NCI-H510A (cell line): ENCODE measurements around the gene SFT2D3.
A peak's percentile ranks its signal among the peaks of the same experiment; 100 is the strongest.

ENCODE experiments used
- DNase-seq: peaks from one replicate; lab custom pipeline; 2025; lab: John Stamatoyannopoulos, UW

The SFT2D3 gene

DNA sequence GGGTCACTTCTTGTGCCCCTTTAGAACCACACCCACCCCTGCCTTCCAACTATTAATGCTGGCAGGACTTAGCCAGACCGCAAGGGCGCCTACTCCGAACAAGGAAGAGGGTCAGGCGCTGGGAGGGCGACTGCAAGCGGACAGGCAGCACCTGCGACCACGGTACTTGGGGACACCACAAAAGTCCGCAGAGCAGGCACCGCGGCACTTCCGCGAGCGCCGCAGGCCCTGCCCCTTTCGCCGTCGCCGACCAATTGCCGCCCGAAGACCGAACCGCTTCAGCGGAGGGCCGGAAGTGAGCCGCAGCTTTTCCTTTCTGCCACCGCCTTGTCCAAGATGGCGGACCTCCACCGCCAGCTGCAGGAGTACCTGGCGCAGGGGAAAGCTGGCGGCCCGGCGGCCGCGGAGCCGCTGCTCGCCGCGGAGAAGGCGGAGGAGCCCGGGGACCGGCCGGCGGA lies at the start of gene SFT2D3:
Gene SFT2D3 (plus strand): TSS at position 305 of the 458 bp plus-strand sequence. CDS start 32 bp downstream, at position 337.
- peak; percentile 76 for DNase-seq

- no peak for DNase-seq
Measured at GRCh38 chr2:127651971-127652550, 49.2 kb upstream of the SFT2D3 start.

- no peak for DNase-seq
Measured at GRCh38 chr2:127652786-127653357, 48.4 kb upstream of the SFT2D3 start.

DNA sequence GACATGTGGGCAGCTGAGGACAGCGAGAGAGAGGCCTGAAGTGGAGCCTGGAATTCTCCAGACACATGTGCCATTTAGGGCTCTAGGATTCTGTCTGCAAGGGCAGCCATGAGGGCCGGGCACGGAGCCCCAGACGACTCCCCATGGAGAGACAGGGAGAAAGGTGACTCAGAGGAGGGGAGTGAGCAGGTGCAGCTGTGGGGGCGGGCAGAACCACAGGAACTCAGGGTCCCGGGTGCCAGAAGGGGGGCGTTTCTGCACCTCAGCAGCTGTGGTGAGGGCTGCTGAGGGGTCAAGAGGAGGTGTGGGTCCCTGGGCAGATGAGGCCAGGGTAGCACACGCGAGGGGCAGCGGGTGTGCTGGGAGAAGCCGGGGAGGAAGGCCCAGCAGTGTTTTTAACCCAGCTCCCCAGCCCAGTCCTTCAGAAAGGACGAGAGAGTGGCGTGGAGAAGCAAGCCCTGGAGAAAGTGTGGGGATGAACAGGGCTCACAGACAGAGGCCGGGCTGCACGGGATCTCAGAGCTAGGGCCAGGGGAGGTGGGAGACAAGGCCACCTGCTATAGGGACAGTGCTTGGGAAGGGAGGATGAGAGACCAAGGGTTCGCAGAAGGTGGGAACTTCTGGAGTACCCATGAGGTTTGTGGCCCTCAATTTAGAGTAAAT lies 47.7 kb upstream of the SFT2D3 start:
- no peak for DNase-seq

GRCh38 chr2:127654084-127654837 lies 47.0 kb upstream of the SFT2D3 start:
- DNase-seq: no peak

DNA sequence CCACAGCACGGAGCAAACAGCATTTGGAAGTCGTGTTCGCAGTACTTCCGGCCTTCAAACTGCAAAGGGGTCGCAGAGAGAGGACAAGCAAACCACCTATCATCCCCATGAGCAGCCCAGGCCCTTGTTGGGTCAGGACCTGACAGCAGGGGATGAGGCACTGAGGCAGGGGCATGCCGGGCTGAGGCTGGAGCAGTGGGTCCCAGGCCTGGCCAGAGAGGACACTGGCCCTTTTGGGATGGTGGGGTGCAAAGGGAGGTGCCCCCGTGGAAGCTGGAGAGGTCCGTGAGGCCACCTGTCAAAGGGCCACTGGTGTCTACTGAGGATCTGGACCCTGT lies 46.5 kb upstream of the SFT2D3 start:
- no peak for DNase-seq

DNA sequence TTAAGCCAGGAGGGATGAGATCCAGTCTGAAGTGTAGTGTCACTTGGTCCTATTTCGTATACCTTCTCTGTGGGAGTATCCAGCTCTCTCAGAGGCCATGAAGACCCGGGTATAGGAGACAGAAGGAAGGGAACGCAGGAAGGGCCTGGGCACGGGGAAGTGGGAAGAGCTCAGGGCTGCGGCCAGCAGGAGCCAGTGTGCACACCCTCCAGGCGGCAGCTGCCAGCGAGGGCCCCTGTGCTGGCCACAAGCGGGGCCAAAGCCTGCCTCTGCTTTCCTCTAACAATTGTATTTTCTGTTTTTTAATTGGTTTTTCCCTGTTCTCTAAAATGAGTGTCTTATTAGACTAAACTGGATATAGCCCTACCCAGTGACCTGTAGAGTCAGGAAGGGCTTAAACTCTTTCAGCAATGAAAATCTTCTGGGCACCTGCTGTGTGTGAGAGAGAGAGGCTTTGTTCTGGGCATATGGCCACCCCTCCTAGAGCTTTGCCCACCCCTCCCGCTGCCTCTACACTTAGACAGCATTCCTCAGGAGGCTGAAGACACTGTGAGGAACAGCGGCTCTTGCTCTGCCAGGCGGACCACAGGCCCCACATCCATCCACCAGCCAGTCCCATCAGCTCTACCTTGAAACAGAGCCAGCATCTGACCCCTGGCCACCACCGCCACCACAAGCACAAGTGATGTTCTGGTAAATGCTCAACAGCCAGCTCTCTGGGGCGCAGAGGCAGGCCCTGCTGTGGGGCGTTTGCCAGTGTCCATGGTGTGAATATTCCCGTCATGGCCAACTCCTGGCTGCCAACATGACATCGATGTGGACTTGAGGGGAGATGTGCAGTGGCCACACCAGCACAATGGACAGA lies 45.9 kb upstream of the SFT2D3 start:
- no peak for DNase-seq

GRCh38 chr2:127656569-127657231 lies 44.6 kb upstream of the SFT2D3 start:
- DNase-seq: no peak

GRCh38 chr2:127657232-127657595 lies 44.1 kb upstream of the SFT2D3 start:
- no peak for DNase-seq

GRCh38 chr2:127658146-127658545 lies 43.2 kb upstream of the SFT2D3 start:
- no peak for DNase-seq

DNA sequence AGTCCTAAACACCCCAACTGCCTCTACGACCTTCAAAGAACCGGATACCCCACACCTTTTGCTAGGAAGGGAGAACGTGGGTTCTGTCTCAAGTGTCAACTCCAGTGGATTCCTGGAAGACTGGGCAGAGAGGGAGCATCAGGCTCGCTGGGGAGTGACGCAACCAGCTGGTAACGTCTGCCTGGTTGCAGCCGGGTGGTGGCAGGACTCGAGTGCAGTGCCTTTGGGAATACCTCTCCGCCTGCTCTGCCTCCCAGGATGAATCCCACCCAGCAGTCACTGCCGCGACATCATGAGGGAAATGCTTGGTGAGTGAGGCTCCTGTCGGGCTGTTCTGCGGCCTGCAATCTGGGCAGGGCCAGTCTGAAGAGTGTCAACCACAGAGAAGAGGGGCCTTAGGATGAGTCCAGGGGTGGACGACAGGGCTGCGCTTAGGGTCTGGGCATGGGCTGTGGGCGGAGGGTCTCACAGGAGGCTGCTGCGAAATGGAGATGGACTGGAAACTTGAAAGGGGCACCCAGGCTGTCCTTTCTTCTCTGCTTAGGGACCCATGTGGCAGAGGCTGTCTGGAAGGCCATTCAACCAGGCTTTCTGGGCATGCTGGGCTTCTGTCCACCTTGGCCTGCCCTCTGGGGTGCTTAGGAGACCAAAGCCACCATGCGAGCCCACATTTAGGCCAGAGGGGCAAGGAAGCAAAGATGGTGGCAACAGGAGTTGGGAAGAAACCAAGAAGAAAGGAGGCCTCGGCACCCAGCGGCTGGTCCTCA lies 42.5 kb upstream of the SFT2D3 start:
- no peak for DNase-seq

GRCh38 chr2:127659408-127660290 lies 41.6 kb upstream of the SFT2D3 start:
- DNase-seq: no peak

- DNase-seq: no peak
Measured at GRCh38 chr2:127660291-127660578, 41.1 kb upstream of the SFT2D3 start.

GRCh38 chr2:127661072-127661649 lies 40.1 kb upstream of the SFT2D3 start:
- DNase-seq: no peak

DNA sequence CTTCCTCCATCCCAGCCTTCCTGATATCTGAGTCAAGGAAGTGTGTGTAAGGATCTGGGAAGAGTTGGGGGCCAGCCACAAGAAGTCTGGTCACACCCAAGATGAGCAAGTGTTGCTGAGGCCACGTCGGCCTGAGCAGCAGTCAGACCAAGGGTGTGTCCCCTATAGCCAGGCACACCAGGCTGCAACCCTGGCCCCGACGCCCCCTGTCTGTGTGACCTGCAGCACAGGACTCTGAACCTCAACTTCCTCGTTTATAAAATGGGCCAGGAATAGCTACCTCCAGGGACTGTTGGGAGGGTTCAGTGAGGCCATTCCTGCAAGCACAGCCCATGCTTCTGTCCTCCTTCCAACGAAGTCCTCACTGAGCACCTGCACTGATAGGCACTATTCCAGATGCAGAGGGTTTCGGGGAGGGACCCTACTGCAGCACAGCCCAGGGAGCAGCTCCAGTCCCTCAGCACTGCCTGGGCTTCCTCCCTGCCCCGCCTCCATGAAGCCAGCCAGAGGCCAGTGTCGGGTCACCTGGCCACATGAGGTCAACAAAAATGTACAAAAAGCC lies 39.3 kb upstream of the SFT2D3 start:
- DNase-seq: no peak

DNA sequence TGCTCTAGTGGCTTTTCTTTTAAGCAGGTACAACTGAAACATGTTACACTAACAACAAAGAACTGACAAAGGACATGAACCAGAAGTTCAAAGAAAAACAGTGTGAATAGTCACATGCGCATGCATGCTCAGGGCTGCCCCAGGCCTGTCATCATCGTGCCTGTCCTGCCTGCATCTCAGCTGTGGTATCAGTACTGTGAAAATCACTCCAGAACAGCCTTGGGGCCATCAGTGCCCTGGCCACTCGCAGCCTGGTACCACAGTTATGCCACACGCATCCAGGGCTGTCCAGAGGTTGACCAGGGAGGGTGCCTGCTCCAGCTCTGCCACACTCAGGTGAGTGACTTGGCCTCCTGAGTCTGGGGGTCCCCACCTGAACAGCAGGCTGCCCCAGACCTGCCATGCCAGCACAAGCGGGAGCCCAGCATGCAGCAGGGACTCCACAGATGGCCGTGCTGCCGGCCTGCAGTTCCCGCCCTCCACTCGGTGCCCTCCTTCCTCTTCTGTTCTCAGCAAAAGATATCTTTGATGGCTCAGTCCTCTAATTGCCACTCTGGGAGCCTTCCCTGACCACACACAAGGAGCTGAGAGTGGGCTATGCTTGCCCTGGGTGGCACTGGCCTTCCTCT lies 38.2 kb upstream of the SFT2D3 start:
- no peak for DNase-seq

GRCh38 chr2:127663566-127664064 lies 37.7 kb upstream of the SFT2D3 start:
- DNase-seq: no peak

DNA sequence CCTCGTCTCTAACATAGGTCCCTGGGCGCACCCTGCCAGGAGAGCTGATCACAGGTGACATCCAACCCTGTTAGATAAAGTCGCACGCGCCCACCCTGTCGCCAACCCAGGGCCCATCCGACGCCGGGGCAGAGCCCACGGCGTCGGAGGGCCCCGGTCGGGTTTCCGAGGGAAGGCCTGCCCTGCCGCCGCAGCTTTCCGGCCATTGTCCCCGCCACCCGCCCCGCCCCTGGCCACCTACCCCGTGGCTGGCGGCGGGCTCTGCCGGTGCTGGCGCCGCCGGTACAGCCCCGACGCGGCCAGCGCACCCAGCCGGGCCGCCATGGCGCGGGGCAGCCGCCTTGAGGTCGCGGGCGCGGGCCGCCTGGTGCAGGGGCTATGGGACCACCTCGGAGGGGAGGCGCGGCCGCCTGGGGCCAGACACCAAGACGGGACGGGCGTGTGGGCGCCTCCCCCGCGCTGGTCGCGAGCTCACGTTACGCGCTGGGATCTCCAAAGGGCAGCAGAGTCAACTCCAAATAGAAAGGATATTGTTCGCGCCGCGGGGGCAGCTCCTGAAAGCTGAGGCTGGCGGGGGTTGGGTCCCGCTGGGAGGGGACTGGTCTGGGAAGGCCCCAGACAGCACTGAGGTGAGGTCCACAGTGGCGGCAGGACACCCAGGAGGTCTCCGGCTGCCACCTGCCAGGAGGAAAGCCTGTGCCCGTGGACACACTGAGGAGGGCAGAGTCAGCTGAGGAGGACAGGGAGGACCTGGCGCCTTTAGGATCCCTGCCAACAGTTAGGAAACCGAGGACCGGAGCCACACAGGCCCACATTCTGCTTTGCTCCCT lies 37.0 kb upstream of the SFT2D3 start:
- no peak for DNase-seq
